CD14-positive monocyte (primary cell): ENCODE results near the gene DLK1. TPM values are rescaled to one million over a fixed set of nuclear protein-coding genes. Genes with fewer than 3 reads are reported as not detected.

Experiments used
- DNase-seq, 3 donors: peaks; one replicate each; pipeline ENCODE4 v3.0.0-alpha.2; 2011 to 2022
- H2AFZ ChIP-seq: 2 replicates; pipeline ENCODE4 v1.6.0; 2012; ENCODE audit warnings: mild to moderate bottlenecking, low read depth, low read length, inconsistent platforms; ENCODE audit not compliant: insufficient read depth, poor library complexity, severe bottlenecking
- H3K27ac ChIP-seq, 2 donors: 1 replicate in 1 of 2; 2 replicates in 1 of 2; pipeline ENCODE4 v1.5.1; 2012 to 2013; ENCODE audit warnings: low read length in 2 of 2, control low read depth in 1 of 2, inconsistent platforms in 1 of 2, low read depth in 1 of 2, mild to moderate bottlenecking in 1 of 2
- H3K27me3 ChIP-seq, 2 donors: one replicate each; pipeline versions ENCODE4 v1.6.0 to v1.6.1; 2011 to 2013; ENCODE audit warnings: low read length in 2 of 2; ENCODE audit not compliant: control insufficient read depth in 2 of 2, insufficient read depth in 2 of 2
- H3K36me3 ChIP-seq, 2 donors: replicated peaks in 1 of 2; 1 replicate in 1 of 2; 2 replicates in 1 of 2; pipeline versions ENCODE4 v1.5.1 to v1.6.1; 2012 to 2013; ENCODE audit warnings: low read length in 2 of 2, control low read depth in 1 of 2, inconsistent platforms in 1 of 2, mild to moderate bottlenecking in 1 of 2; ENCODE audit not compliant: insufficient read depth in 2 of 2, control insufficient read depth in 1 of 2
- H3K4me1 ChIP-seq, 2 donors: 1 replicate in 1 of 2; 2 replicates in 1 of 2; pipeline versions ENCODE4 v1.5.1 to v1.6.1; 2012 to 2013; ENCODE audit warnings: low read length in 2 of 2, control low read depth in 1 of 2, inconsistent platforms in 1 of 2, mild to moderate bottlenecking in 1 of 2, moderate library complexity in 1 of 2; ENCODE audit not compliant: insufficient read depth in 2 of 2, control insufficient read depth in 1 of 2
- H3K4me2 ChIP-seq: replicated peaks from 2 replicates; pipeline ENCODE3; 2012; ENCODE audit warnings: low read length, moderate library complexity, mild to moderate bottlenecking; ENCODE audit not compliant: poor library complexity, severe bottlenecking; ENCODE audit errors: extremely low read depth
- H3K4me3 ChIP-seq, 3 experiments: fragments of 200-600 bp in 1 of 3; sonication (generic) in 1 of 3; replicated peaks in 1 of 3; 1 replicate in 2 of 3; 2 replicates in 1 of 3; pipeline ENCODE4 v1.5.1; 2011 to 2013; ENCODE audit warnings: low read length in 3 of 3, mild to moderate bottlenecking in 3 of 3, control low read depth in 2 of 3, low read depth in 2 of 3, inconsistent platforms in 1 of 3, moderate library complexity in 1 of 3
- H3K79me2 ChIP-seq: 2 replicates; pipeline ENCODE4 v1.6.0; 2012; ENCODE audit warnings: mild to moderate bottlenecking, control low read depth, inconsistent platforms, low read length, moderate library complexity; ENCODE audit not compliant: insufficient read depth
- H3K9ac ChIP-seq: 2 replicates; pipeline ENCODE4 v1.6.0; 2017; ENCODE audit warnings: low read length, mild to moderate bottlenecking; ENCODE audit not compliant: insufficient read depth, poor library complexity, severe bottlenecking
- H3K9me3 ChIP-seq, 2 donors: replicated peaks in 1 of 2; 1 replicate in 1 of 2; 2 replicates in 1 of 2; pipeline versions ENCODE4 v1.5.1 to v1.6.1; 2012 to 2013; ENCODE audit warnings: low read length in 2 of 2, control low read depth in 1 of 2; ENCODE audit not compliant: control insufficient read depth in 1 of 2, insufficient read depth in 1 of 2
- H4K20me1 ChIP-seq: 2 replicates; pipeline ENCODE4 v1.6.0; 2012; ENCODE audit warnings: mild to moderate bottlenecking, low read length, control low read depth, moderate library complexity; ENCODE audit not compliant: insufficient read depth
- H3K27ac Mint-ChIP-seq, 7 donors: one replicate each; pipeline ENCODE4 v1.8.0; 2020; ENCODE audit warnings: mild to moderate bottlenecking in 7 of 7, mixed read lengths in 7 of 7, moderate library complexity in 6 of 7, inconsistent platforms in 2 of 7
- H3K27me3 Mint-ChIP-seq, 3 donors: one replicate each; pipeline ENCODE4 v1.8.0; 2021 to 2022; ENCODE audit warnings: low read depth in 3 of 3, mild to moderate bottlenecking in 3 of 3, mixed read lengths in 3 of 3, moderate library complexity in 3 of 3, inconsistent platforms in 1 of 3
- H3K36me3 Mint-ChIP-seq, 2 donors: one replicate each; pipeline ENCODE4 v1.8.0; 2020; ENCODE audit warnings: mixed read lengths in 2 of 2, inconsistent platforms in 1 of 2, mild to moderate bottlenecking in 1 of 2
- H3K4me1 Mint-ChIP-seq: one replicate; pipeline ENCODE4 v1.8.0; 2020; ENCODE audit warnings: mild to moderate bottlenecking, mixed read lengths
- H3K4me3 Mint-ChIP-seq, 2 donors: one replicate each; pipeline ENCODE4 v1.8.0; 2020; ENCODE audit warnings: mild to moderate bottlenecking in 2 of 2, mixed read lengths in 2 of 2, moderate library complexity in 1 of 2
- H3K9me3 Mint-ChIP-seq, 7 donors: one replicate each; pipeline ENCODE4 v1.8.0; 2020 to 2022; ENCODE audit warnings: mixed read lengths in 7 of 7, mild to moderate bottlenecking in 6 of 7, moderate library complexity in 6 of 7, inconsistent platforms in 2 of 7
- WGBS: methylation state at CpG from one replicate; pipeline ENCODE4 v1.1.5; 2013; ENCODE audit warnings: missing lambda C conversion rate; ENCODE audit not compliant: insufficient coverage; 5-methylcytosine and 5-hydroxymethylcytosine counted together
- intact Hi-C, 2 donors: fragments of 100-400 bp; cut with micrococcal nuclease; formaldehyde crosslinking; loops; one replicate each; pipeline versions ENCODE4 v1.15.0 to v1.15.1; 2023
- polyA plus RNA-seq, 3 donors: library from polyadenylated mRNA; depleted of rRNA in 1 of 3; unstranded in 2 of 3; stranded (reverse) in 1 of 3; fragments of 300-500 nt in 2 of 3; fragments of >200 nt in 1 of 3; fragmentation: Illumina TruSeq in 2 of 3; gene quantifications; 1 replicate in 2 of 3; 2 replicates in 1 of 3; pipeline ENCODE4 v1.2.3, GENCODE V29; 2012 to 2021
- TF ChIP-seq, protein P1 (sequence below): fragments of 200-600 bp; IDR thresholded peaks from one replicate; pipeline ENCODE4 v1.8.0; 2022; ENCODE audit warnings: antibody characterized with exemption, mild to moderate bottlenecking

DLK1 gene
- polyA plus RNA-seq, 3 donors = 0.04 TPM; not detected in 2

DNA sequence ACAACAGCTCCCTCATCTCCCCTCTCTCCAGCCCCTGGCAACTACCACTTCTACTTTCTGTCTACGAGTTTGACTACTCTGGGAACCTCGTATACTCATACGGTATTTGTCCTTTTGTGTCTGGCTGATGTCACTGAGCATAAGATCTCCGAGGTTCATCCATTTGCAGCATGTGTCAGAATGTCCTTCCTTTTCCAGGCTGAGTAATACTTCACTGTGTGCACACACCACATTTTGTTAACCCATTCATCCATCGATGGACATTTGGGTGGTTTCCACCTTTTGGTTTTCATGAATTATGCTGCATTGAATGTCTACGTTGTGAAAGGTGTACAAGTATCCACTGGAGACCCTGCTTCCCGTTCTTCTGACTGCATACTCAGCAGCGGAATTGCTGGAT lies 24.1 kb upstream of the DLK1 start:
- no peaks in the 10 kb centered on the region for H3K79me2 ChIP-seq
- H2AFZ ChIP-seq = no peak overlapping the region
- Mint-ChIP-seq H3K4me3 (no peak overlapping the region), H3K9me3 (peaks cover 0 to 2% (median 0%) of the 10 kb centered on the region in 7 donors), H3K36me3 (no peaks in the 10 kb centered on the region), H3K4me1 (peaks cover 18% of the 10 kb centered on the region), H3K27me3 (peaks cover 0 to 4% (median 3%) of the 10 kb centered on the region in 3 donors), H3K27ac (no peak overlapping the region)
- no peak overlapping the region for H3K27ac ChIP-seq
- no peak overlapping the region for H3K4me2 ChIP-seq
- H3K36me3 ChIP-seq = no peaks in the 10 kb centered on the region
- H3K9me3 ChIP-seq = no peaks in the 10 kb centered on the region
- H3K9ac ChIP-seq = no peak overlapping the region
- TF ChIP-seq, protein P1, sequence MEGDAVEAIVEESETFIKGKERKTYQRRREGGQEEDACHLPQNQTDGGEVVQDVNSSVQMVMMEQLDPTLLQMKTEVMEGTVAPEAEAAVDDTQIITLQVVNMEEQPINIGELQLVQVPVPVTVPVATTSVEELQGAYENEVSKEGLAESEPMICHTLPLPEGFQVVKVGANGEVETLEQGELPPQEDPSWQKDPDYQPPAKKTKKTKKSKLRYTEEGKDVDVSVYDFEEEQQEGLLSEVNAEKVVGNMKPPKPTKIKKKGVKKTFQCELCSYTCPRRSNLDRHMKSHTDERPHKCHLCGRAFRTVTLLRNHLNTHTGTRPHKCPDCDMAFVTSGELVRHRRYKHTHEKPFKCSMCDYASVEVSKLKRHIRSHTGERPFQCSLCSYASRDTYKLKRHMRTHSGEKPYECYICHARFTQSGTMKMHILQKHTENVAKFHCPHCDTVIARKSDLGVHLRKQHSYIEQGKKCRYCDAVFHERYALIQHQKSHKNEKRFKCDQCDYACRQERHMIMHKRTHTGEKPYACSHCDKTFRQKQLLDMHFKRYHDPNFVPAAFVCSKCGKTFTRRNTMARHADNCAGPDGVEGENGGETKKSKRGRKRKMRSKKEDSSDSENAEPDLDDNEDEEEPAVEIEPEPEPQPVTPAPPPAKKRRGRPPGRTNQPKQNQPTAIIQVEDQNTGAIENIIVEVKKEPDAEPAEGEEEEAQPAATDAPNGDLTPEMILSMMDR = no peak
- no peak overlapping the region for H3K4me3 ChIP-seq
- no peak for DNase-seq
- peaks cover 12 to 18% of the 10 kb centered on the region in 2 donors for H3K4me1 ChIP-seq
- H3K27me3 ChIP-seq = no peaks in the 10 kb centered on the region
- intact Hi-C loops = no loop called here
- H4K20me1 ChIP-seq = no peaks in the 10 kb centered on the region
- 90% methylated on average over 4 of the region's 8 CpGs for WGBS

DNA sequence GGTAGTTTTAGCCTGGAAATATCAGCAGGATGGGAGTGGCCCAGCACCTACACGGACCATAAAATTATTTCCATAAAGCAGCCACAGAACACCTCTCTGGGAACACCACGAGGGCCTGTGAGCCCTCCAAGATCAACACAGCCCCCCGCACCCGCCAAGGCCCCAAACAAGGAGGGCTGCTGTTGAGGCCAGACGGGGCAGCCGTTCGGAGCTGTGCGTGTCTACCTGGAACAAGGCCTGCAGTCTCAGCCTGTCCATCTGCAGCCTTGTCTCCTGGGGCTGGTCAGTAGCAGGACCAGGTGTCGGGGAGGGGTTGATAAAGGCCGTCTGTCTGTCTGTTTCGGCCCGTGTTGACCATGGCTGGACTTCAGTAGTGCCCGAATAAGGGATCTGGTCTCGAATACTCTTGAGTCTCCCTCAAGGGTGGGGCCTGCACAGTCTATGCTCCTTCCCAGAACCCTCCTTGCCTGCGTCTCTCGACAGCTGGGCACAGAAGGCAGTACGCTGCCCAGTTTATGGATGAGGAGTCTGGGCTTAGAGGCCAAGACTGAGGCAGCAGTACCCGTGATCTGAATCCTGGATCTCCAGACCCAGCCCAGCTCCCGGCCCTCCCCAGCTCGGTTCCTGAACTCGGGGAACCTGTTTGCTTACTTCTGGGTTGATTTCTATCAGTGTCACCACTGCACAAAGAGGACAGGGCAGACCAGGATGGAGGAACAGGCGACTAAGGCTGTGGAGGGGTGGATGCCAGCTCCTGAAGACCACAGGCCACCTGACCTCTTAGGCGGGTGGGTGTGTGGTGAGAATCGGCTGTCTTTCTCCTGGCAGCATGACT lies 23.1 kb upstream of the DLK1 start:
- peaks cover 6 to 8% of the 10 kb centered on the region in 2 donors for H3K4me1 ChIP-seq
- no peak overlapping the region for H2AFZ ChIP-seq
- Mint-ChIP-seq H3K9me3 (peaks cover 0 to 4% (median 0%) of the 10 kb centered on the region in 7 donors), H3K36me3 (no peaks in the 10 kb centered on the region), H3K27ac (no peak overlapping the region), H3K4me3 (no peak overlapping the region), H3K27me3 (peaks cover 0 to 3% (median 2%) of the 10 kb centered on the region in 3 donors), H3K4me1 (peaks cover 10% of the 10 kb centered on the region)
- no peak overlapping the region for H3K4me3 ChIP-seq
- no peaks in the 10 kb centered on the region for H3K9me3 ChIP-seq
- no peaks in the 10 kb centered on the region for H4K20me1 ChIP-seq
- H3K79me2 ChIP-seq = no peaks in the 10 kb centered on the region
- TF ChIP-seq, protein P1 = no peak
- H3K9ac ChIP-seq = no peak overlapping the region
- H3K36me3 ChIP-seq = no peaks in the 10 kb centered on the region
- H3K27ac ChIP-seq = no peak overlapping the region
- intact Hi-C loops = no loop called here
- H3K27me3 ChIP-seq = no peaks in the 10 kb centered on the region
- no peak overlapping the region for H3K4me2 ChIP-seq
- WGBS = 92% methylated on average over 23 of the region's 24 CpGs
- DNase-seq = no peak
